Brain microvascular endothelial cell (primary cell): ENCODE data around the gene UBP1.

Experiments used
- DNase-seq: peaks from one replicate; pipeline ENCODE4 v3.0.0-alpha.2; 2020
- H3K27ac ChIP-seq: fragments of 250-450 bp; sonication (Bioruptor Pico); 2 replicates; pipeline ENCODE4 v1.5.1; 2020; ENCODE audit warnings: mild to moderate bottlenecking, moderate library complexity
- H3K27me3 ChIP-seq: fragments of 250-450 bp; sonication (Bioruptor Pico); replicated peaks from 2 replicates; pipeline ENCODE4 v1.5.1; 2020; ENCODE audit warnings: mild to moderate bottlenecking
- H3K36me3 ChIP-seq: fragments of 250-450 bp; sonication (Bioruptor Pico); replicated peaks from 2 replicates; pipeline ENCODE4 v1.5.1; 2020; ENCODE audit warnings: mild to moderate bottlenecking
- H3K4me3 ChIP-seq: 2 replicates; pipeline ENCODE4 v1.5.1; 2011; ENCODE audit warnings: low read depth, mild to moderate bottlenecking, control low read depth, low read length, moderate library complexity
- CTCF ChIP-seq: IDR thresholded peaks from 2 replicates; pipeline ENCODE4 v1.5.1; 2011; ENCODE audit warnings: low read depth, mild to moderate bottlenecking, moderate library complexity, low read length, control low read depth, inconsistent platforms; ENCODE audit errors: missing control alignments
- in situ Hi-C: cut with HindIII; loops from 2 replicates; pipeline ENCODE4 v1.10.0; 2017; ENCODE audit warnings: low sequenced_read_pairs, low pct_ligation_motif_present

Gene UBP1

DNA sequence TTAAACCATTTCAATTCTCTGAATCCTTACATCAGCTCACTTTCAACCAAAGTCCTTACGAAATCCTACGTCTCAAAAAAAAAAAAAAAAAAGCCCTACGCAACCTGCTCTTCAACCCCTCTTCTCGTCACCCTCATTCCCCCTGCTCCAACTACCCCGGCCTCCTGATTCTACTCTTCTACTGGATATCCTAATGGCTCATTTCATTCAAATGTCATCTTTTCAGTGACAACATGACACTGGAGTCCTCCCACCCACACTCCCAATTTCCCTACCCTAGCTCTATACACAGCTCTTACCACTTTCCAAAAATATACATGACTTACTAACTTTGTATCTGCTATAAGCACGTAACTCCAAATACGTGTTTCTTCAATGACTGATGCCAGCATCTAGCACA lies 11.5 kb downstream of the UBP1 start:
- Histone ChIP-seq H3K36me3 (peaks cover 2% of the 10 kb centered on the region), H3K4me3 (no peak overlapping the region), H3K27me3 (no peaks in the 10 kb centered on the region), H3K27ac (no peak overlapping the region)
- in situ Hi-C loops, result no loop called here
- no peak for TF ChIP-seq CTCF
- DNase-seq, result no peak

GRCh38 chr3:33426630-33427317 lies 13.4 kb downstream of the UBP1 start:
- Histone ChIP-seq H3K36me3 (peaks cover 4% of the 10 kb centered on the region), H3K4me3 (no peak overlapping the region), H3K27ac (no peak overlapping the region), H3K27me3 (no peaks in the 10 kb centered on the region)
- in situ Hi-C loops, result no loop called here
- TF ChIP-seq CTCF, result no peak
- no peak for DNase-seq

DNA sequence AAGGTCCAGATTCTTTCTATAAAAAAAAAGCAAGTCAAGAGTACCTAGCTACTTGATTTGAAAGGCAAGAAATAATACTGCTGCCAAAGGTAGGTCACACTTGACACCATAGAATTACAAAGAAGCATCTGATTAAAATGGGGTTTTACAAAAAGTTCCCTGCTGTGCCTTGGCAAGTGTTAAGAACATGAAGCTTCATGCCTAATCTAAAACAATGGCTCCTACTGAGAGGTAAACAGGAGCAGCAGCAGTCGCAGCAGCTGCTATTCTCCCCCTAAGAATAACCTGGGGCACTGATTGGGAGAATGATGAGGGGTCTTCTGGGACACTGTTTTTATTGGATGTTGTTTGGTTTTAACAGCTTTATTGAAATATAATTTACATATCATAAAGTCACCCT lies 14.1 kb downstream of the UBP1 start:
- no peak overlapping the region for H3K27ac ChIP-seq
- TF ChIP-seq CTCF, result no peak
- H3K4me3 ChIP-seq, result no peak overlapping the region
- DNase-seq, result no peak
- peaks cover 9% of the 10 kb centered on the region for H3K36me3 ChIP-seq
- H3K27me3 ChIP-seq, result no peaks in the 10 kb centered on the region
- in situ Hi-C loops, result no loop called here

GRCh38 chr3:33425453-33425852 lies 14.8 kb downstream of the UBP1 start:
- Histone ChIP-seq H3K27me3 (no peaks in the 10 kb centered on the region), H3K4me3 (no peak overlapping the region), H3K27ac (no peak overlapping the region), H3K36me3 (peaks cover 12% of the 10 kb centered on the region)
- in situ Hi-C loops, result no loop called here
- TF ChIP-seq CTCF, result no peak
- no peak for DNase-seq

DNA sequence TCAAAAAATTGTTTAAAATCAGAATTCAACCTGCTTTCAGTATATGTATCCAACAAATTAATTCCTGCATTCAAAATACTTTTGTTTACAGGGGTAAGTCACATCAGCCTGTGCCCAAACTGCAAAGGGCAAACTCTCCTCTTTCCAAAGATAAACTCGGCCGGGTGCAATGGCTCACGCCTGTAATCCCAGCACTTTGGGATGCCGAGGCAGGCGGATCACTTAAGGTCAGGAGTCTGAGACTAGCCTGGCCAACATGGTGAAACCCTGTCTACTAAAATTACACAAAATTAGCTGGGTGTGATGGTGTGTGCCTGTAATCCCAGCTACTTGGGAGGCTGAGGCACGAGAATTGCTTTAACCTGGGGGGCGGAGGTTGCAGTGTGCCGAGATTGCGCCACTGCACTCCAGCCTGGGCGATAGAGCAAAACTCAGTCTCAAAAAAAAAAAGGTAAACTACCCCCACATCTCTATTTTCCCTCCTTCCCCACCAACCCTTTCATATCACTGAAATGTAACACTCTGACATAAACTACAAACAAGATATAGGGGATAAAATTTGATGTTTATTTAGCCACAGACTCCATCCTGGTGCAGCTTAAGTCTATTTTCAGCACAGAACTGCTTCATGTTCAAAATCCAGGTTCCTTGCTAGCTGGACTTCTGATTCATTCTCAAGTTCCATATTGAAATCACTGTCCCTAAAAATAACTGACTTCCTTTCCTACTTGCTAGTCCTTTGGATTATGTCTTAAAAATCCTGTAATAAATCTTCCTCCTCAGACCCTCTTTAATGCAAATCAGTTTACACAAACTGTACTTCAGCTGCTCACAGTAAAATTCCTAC lies 15.4 kb downstream of the UBP1 start:
- no peak for DNase-seq
- in situ Hi-C loops, result no loop called here
- Histone ChIP-seq H3K36me3 (peaks cover 12% of the 10 kb centered on the region), H3K27me3 (no peaks in the 10 kb centered on the region), H3K4me3 (no peak overlapping the region), H3K27ac (no peak overlapping the region)
- TF ChIP-seq CTCF, result no peak

- no peak overlapping the region for H3K4me3 ChIP-seq
- DNase-seq, result no peak
- H3K27me3 ChIP-seq, result no peaks in the 10 kb centered on the region
- in situ Hi-C loops, result no loop called here
- no peak overlapping the region for H3K27ac ChIP-seq
- H3K36me3 ChIP-seq, result peaks cover 20% of the 10 kb centered on the region
- TF ChIP-seq CTCF, result peak; percentile 24
These were observed 19.2 kb downstream of the UBP1 start for GRCh38 chr3:33420966-33421365.
